Measurements from ENCODE around the gene N4BP2L2.

The N4BP2L2 gene

DNA sequence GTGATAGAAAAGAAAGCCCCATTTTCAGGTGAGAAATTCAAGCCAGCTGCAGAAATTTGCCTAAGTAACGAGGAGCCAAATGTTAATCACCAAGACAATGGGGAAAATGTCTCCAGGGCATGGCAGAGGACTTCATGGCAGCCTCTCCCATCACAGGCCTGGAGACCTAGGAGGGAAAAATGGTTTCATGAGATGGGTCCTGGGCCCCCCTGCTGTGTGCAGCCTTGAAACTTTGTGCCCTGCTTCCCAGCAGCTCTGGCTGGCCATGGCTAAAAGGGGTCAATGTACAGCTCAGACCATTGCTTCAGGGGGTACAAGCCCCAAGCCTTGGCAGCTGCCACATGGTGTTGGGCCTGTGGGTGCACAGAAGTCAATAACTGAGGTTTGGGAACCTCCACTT is 120.6 kb downstream of the N4BP2L2 start:
- Histone ChIP-seq H3K4me3 (ENCODE audit: control insufficient read depth in 1 of 7, extremely low read depth in 1 of 7, insufficient read depth in 4 of 7, low read depth in 2 of 7, low read length in 6 of 7) (no peak overlapping the region), H3K4me1 (ENCODE audit: control extremely low read depth in 1 of 4, control insufficient read depth in 4 of 4, insufficient read depth in 4 of 4, low read length in 3 of 4) (no peaks in the 10 kb centered on the region), H3K27me3 (replicated peaks in 2 of 5; ENCODE audit: control insufficient read depth in 4 of 5, insufficient read depth in 5 of 5, low read length in 4 of 5) (no peaks in the 10 kb centered on the region), H3K9me3 (ENCODE audit: control extremely low read depth in 1 of 5, control insufficient read depth in 4 of 5, insufficient read depth in 2 of 5, low read depth in 1 of 5, low read length in 4 of 5) (peaks cover 0 to 13% (median 7%) of the 10 kb centered on the region in 5 experiments), H3K27ac (ENCODE audit: insufficient read depth in 1 of 2, low read depth in 1 of 2, low read length in 2 of 2, poor library complexity in 1 of 2, severe bottlenecking in 2 of 2) (no peak overlapping the region), H3K36me3 (ENCODE audit: control insufficient read depth in 4 of 4, insufficient read depth in 4 of 4, low read length in 3 of 4) (peaks cover 3 to 24% (median 13%) of the 10 kb centered on the region in 4 experiments)
- 100% methylated on average over 1 of the region's 1 CpG for WGBS (ENCODE audit: insufficient coverage)
- POLR2A ChIA-PET = no interaction called here
- CTCF ChIA-PET = interaction anchor here (1.0 to 2.2 kb wide), 2 partner anchors 8 to 10 kb away, joined by 3 to 6 read pairs; no protein-coding TSS in a partner anchor
- no peak for DNase-seq

DNA sequence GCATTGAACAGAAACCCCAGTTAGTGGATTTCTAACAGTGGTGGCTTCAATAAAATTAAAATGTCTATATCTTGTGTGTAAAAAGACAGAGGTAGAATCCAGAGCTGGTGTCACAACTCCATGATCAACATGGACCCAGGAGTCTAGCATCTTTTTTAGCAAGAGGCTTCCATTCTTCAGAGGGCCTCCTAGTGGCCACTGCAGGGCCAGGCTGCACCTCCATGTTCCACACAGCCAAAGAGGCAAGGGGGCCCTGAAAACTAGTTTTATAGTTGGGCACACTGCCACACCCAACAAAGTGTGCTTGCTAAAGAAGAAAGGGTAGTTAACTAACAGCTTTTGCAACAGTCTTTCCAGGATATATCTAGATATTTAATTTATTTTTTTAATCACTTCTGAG is 123.6 kb downstream of the N4BP2L2 start:
- peak in 2 of 3 donors; percentile 54 to 59 for DNase-seq
- POLR2A ChIA-PET = no interaction called here
- CTCF ChIA-PET = interaction anchor here (0.9 to 1.6 kb wide), 3 partner anchors 28 to 78 kb away, joined by 3 to 4 read pairs (median 3); no protein-coding TSS in a partner anchor

DNA sequence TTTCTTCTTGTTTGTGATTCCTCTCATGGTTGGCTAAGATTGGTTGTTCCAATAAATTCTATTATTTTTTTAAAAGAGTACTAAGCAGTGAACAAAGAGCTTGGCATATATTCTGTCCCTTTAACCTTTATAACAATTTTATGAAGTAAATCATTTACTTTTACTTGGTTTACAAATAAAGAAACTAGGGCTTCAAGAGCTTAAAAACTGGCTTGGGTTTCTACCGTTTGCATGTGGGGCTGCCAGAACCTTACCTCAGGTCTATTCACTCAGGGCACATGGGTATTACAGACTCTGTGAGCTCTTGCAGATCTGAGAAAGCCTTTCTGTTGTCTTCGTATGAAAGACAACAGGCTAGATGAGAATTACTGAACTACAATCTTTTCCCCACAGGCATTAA is 124.0 kb downstream of the N4BP2L2 start:
- no peak for DNase-seq
- CTCF ChIA-PET = interaction anchor here (0.9 to 1.6 kb wide), 3 partner anchors 28 to 77 kb away, joined by 3 to 4 read pairs (median 3); no protein-coding TSS in a partner anchor
- no peak overlapping the region for H3K27ac ChIP-seq (ENCODE audit: insufficient read depth in 1 of 2, low read depth in 1 of 2, low read length in 2 of 2, poor library complexity in 1 of 2, severe bottlenecking in 2 of 2)
- WGBS (ENCODE audit: insufficient coverage) = 100% methylated on average over 1 of the region's 2 CpGs
- POLR2A ChIA-PET = no interaction called here
- H3K36me3 ChIP-seq (ENCODE audit: control insufficient read depth in 4 of 4, insufficient read depth in 4 of 4, low read length in 3 of 4) = peaks cover 0 to 8% (median 1%) of the 10 kb centered on the region in 4 experiments
- no peak overlapping the region for H3K4me3 ChIP-seq (ENCODE audit: control insufficient read depth in 1 of 7, extremely low read depth in 1 of 7, insufficient read depth in 4 of 7, low read depth in 2 of 7, low read length in 6 of 7)
- peaks cover 0 to 3% (median 2%) of the 10 kb centered on the region in 5 experiments for H3K9me3 ChIP-seq (ENCODE audit: control extremely low read depth in 1 of 5, control insufficient read depth in 4 of 5, insufficient read depth in 2 of 5, low read depth in 1 of 5, low read length in 4 of 5)
- H3K4me1 ChIP-seq (ENCODE audit: control extremely low read depth in 1 of 4, control insufficient read depth in 4 of 4, insufficient read depth in 4 of 4, low read length in 3 of 4) = peaks cover under 1 to 6% (median 5%) of the 10 kb centered on the region in 4 experiments
- H3K27me3 ChIP-seq (replicated peaks in 2 of 5; ENCODE audit: control insufficient read depth in 4 of 5, insufficient read depth in 5 of 5, low read length in 4 of 5) = no peaks in the 10 kb centered on the region

More for the DNA sequence above, 123.6 kb downstream of the N4BP2L2 start:
- H3K9me3 ChIP-seq (ENCODE audit: control extremely low read depth in 1 of 5, control insufficient read depth in 4 of 5, insufficient read depth in 2 of 5, low read depth in 1 of 5, low read length in 4 of 5) = peaks cover 0 to 8% (median 6%) of the 10 kb centered on the region in 5 experiments
- no peak overlapping the region for H3K27ac ChIP-seq (ENCODE audit: insufficient read depth in 1 of 2, low read depth in 1 of 2, low read length in 2 of 2, poor library complexity in 1 of 2, severe bottlenecking in 2 of 2)
- H3K4me3 ChIP-seq (ENCODE audit: control insufficient read depth in 1 of 7, extremely low read depth in 1 of 7, insufficient read depth in 4 of 7, low read depth in 2 of 7, low read length in 6 of 7) = no peak overlapping the region
- no peaks in the 10 kb centered on the region for H3K27me3 ChIP-seq (replicated peaks in 2 of 5; ENCODE audit: control insufficient read depth in 4 of 5, insufficient read depth in 5 of 5, low read length in 4 of 5)
- H3K36me3 ChIP-seq (ENCODE audit: control insufficient read depth in 4 of 4, insufficient read depth in 4 of 4, low read length in 3 of 4) = peaks cover 0 to 12% (median 4%) of the 10 kb centered on the region in 4 experiments
- peaks cover 0 to 2% (median under 1%) of the 10 kb centered on the region in 4 experiments for H3K4me1 ChIP-seq (ENCODE audit: control extremely low read depth in 1 of 4, control insufficient read depth in 4 of 4, insufficient read depth in 4 of 4, low read length in 3 of 4)

DNA sequence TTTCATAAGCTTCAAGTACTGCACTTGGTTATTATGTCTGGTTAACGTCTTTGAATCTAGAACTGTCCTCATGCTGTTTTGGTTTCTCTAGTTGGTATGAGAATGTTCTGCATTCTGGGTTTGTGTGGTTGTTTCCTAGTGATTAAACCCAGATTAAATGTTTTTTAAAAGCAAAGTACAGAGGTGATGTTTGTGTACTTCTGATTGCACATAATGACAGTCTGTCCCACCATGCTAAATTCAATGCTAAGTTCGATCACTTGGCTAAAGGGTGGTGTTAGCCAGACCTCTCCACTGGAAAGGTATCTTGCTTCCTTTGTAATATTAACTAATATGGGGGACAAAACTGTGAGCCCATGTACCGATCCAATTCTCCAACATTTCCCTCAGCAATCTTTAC is 125.3 kb downstream of the N4BP2L2 start:
- ChIA-PET CTCF (interaction anchor here (1.2 to 1.3 kb wide), 2 partner anchors 22 to 35 kb away, joined by 3 to 5 read pairs; no protein-coding TSS in a partner anchor), POLR2A (no interaction called here)
- no CpG with 5 or more reads among the region's 3 CpGs for WGBS (ENCODE audit: insufficient coverage)
- H3K9me3 ChIP-seq (ENCODE audit: control extremely low read depth in 1 of 5, control insufficient read depth in 4 of 5, insufficient read depth in 2 of 5, low read depth in 1 of 5, low read length in 4 of 5) = no peaks in the 10 kb centered on the region
- H3K27me3 ChIP-seq (replicated peaks in 2 of 5; ENCODE audit: control insufficient read depth in 4 of 5, insufficient read depth in 5 of 5, low read length in 4 of 5) = no peaks in the 10 kb centered on the region
- H3K4me1 ChIP-seq (ENCODE audit: control extremely low read depth in 1 of 4, control insufficient read depth in 4 of 4, insufficient read depth in 4 of 4, low read length in 3 of 4) = peaks cover 7 to 17% (median 12%) of the 10 kb centered on the region in 4 experiments
- no peak overlapping the region for H3K27ac ChIP-seq (ENCODE audit: insufficient read depth in 1 of 2, low read depth in 1 of 2, low read length in 2 of 2, poor library complexity in 1 of 2, severe bottlenecking in 2 of 2)
- peaks cover 0 to 3% (median under 1%) of the 10 kb centered on the region in 4 experiments for H3K36me3 ChIP-seq (ENCODE audit: control insufficient read depth in 4 of 4, insufficient read depth in 4 of 4, low read length in 3 of 4)
- no peak for DNase-seq
- H3K4me3 ChIP-seq (ENCODE audit: control insufficient read depth in 1 of 7, extremely low read depth in 1 of 7, insufficient read depth in 4 of 7, low read depth in 2 of 7, low read length in 6 of 7) = no peak overlapping the region

DNA sequence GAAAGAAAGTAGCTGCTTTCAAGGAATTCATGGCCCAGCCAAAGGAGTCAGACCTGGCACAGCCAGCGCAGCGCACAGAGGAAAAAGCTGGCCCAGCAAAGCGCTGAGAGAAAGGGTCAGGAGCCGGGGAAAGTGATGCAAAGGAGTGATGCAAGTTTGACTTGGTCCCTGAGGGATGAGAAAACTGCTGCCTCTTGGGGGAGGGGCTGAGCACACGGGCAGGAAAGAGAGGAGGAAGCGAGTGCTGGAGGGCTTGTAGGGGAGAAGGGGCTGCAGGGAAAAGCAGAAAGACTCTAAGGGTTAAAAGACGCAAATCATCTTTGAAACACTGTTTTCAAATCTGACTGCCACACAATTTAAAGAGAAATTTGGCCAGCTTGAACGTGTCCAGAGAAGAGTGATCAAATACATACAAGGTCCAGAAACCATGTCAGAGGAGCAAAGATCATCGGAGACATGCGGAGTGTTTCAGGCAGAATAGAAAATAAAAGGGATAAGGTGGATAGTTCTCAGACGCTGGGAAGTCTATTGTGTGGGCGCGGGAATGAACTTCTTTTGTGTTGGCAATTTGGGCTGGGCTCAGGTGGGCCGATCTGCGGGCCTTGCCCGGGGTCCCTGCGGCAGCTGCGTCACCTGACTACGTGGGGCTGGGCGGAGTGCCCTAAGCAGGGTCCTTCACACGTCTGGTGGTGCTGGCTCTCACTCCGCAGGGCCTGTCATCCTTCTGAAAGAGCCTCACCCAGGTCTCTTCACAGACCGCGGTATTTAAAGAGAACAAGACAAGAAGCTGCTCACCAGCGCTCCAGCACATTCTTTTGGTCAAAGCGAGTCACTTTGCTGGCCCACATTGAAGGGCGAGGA is 128.8 kb downstream of the N4BP2L2 start:
- ChIA-PET POLR2A (no interaction called here), CTCF (interaction anchor here (1.0 to 1.9 kb wide), 3 partner anchors 8 to 171 kb away, joined by 3 to 6 read pairs (median 6); no protein-coding TSS in a partner anchor)
- H3K9me3 ChIP-seq (ENCODE audit: control extremely low read depth in 1 of 5, control insufficient read depth in 4 of 5, insufficient read depth in 2 of 5, low read depth in 1 of 5, low read length in 4 of 5) = no peaks in the 10 kb centered on the region
- 76% methylated on average over 26 of the region's 27 CpGs for WGBS (ENCODE audit: insufficient coverage)
- peak overlapping the region in 1 of 2 experiments; percentile 18 for H3K27ac ChIP-seq (ENCODE audit: insufficient read depth in 1 of 2, low read depth in 1 of 2, low read length in 2 of 2, poor library complexity in 1 of 2, severe bottlenecking in 2 of 2)
- peaks cover 7 to 17% (median 12%) of the 10 kb centered on the region in 4 experiments for H3K4me1 ChIP-seq (ENCODE audit: control extremely low read depth in 1 of 4, control insufficient read depth in 4 of 4, insufficient read depth in 4 of 4, low read length in 3 of 4)
- peak overlapping the region in 1 of 7 experiments; percentile 16 for H3K4me3 ChIP-seq (ENCODE audit: control insufficient read depth in 1 of 7, extremely low read depth in 1 of 7, insufficient read depth in 4 of 7, low read depth in 2 of 7, low read length in 6 of 7)
- H3K36me3 ChIP-seq (ENCODE audit: control insufficient read depth in 4 of 4, insufficient read depth in 4 of 4, low read length in 3 of 4) = peaks cover 0 to 20% (median 16%) of the 10 kb centered on the region in 4 experiments
- no peaks in the 10 kb centered on the region for H3K27me3 ChIP-seq (replicated peaks in 2 of 5; ENCODE audit: control insufficient read depth in 4 of 5, insufficient read depth in 5 of 5, low read length in 4 of 5)
- no peak for DNase-seq

DNA sequence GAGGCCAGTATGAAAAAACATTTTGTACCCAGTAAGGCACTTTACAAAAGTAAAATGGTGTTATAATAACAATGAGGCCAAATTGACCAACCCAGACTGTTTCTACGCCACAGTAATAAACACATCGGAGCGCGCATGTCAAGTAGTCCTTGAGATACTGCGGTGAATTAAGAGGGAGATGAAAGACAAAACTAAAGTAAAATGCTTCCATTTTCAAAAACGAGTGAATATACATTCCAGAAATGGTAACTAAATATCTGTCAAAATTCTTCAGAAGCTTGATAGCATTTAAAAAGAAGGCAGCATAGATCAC is 129.6 kb downstream of the N4BP2L2 start:
- 98% methylated on average over 5 of the region's 6 CpGs for WGBS (ENCODE audit: insufficient coverage)
- CTCF ChIA-PET = interaction anchor here (1.7 to 1.9 kb wide), 3 partner anchors 10 to 172 kb away, joined by 6 read pairs; no protein-coding TSS in a partner anchor
- H3K27ac ChIP-seq (ENCODE audit: insufficient read depth in 1 of 2, low read depth in 1 of 2, low read length in 2 of 2, poor library complexity in 1 of 2, severe bottlenecking in 2 of 2) = no peak overlapping the region
- H3K4me3 ChIP-seq (ENCODE audit: control insufficient read depth in 1 of 7, extremely low read depth in 1 of 7, insufficient read depth in 4 of 7, low read depth in 2 of 7, low read length in 6 of 7) = peak overlapping the region in 1 of 7 experiments; percentile 39
- DNase-seq = no peak
- H3K4me1 ChIP-seq (ENCODE audit: control extremely low read depth in 1 of 4, control insufficient read depth in 4 of 4, insufficient read depth in 4 of 4, low read length in 3 of 4) = peaks cover 7 to 17% (median 12%) of the 10 kb centered on the region in 4 experiments
- POLR2A ChIA-PET = no interaction called here
- H3K27me3 ChIP-seq (replicated peaks in 2 of 5; ENCODE audit: control insufficient read depth in 4 of 5, insufficient read depth in 5 of 5, low read length in 4 of 5) = no peaks in the 10 kb centered on the region
- H3K36me3 ChIP-seq (ENCODE audit: control insufficient read depth in 4 of 4, insufficient read depth in 4 of 4, low read length in 3 of 4) = peaks cover 2 to 20% (median 17%) of the 10 kb centered on the region in 4 experiments
- no peaks in the 10 kb centered on the region for H3K9me3 ChIP-seq (ENCODE audit: control extremely low read depth in 1 of 5, control insufficient read depth in 4 of 5, insufficient read depth in 2 of 5, low read depth in 1 of 5, low read length in 4 of 5)
